SHP77 (cell line): ENCODE results near the gene TAS2R40.
"Not testable (repeated sequence)": the region's sequence is repeated elsewhere in the genome, so short reads cannot be mapped to it uniquely, and the experiment has no call there.

Experiments
- DNase-seq, 2 experiments: peaks; one replicate each; lab custom pipeline; 2025; lab: John Stamatoyannopoulos, UW

TAS2R40 gene

GRCh38 chr7:143250199-143250598 lies 28.4 kb downstream of the TAS2R40 start:
- no peak for DNase-seq

- no peak for DNase-seq
These were observed 29.0 kb downstream of the TAS2R40 start for GRCh38 chr7:143250822-143251221.

GRCh38 chr7:143252006-143252405 lies 30.2 kb downstream of the TAS2R40 start:
- DNase-seq: no peak

- DNase-seq: no peak
These were observed 33.7 kb downstream of the TAS2R40 start for GRCh38 chr7:143255564-143255963.

GRCh38 chr7:143256325-143256724 lies 34.5 kb downstream of the TAS2R40 start:
- DNase-seq: no peak

- no peak for DNase-seq
These were observed 35.1 kb downstream of the TAS2R40 start for GRCh38 chr7:143256932-143257331.

- DNase-seq: no peak
These were observed 35.7 kb downstream of the TAS2R40 start for GRCh38 chr7:143257501-143257900.

GRCh38 chr7:143258831-143259230 lies 37.0 kb downstream of the TAS2R40 start:
- DNase-seq: no peak

GRCh38 chr7:143259765-143260164 lies 37.9 kb downstream of the TAS2R40 start:
- no peak for DNase-seq

- DNase-seq: no peak
These were observed 40.1 kb downstream of the TAS2R40 start for GRCh38 chr7:143261901-143262300.

GRCh38 chr7:143263266-143264195 lies 41.7 kb downstream of the TAS2R40 start, which contains the start of gene GSTK1:
GSTK1 (plus strand) TSS chr7:143263441; CDS start chr7:143263514, 73 bp downstream.
- DNase-seq: peak; percentile 53 to 77

- DNase-seq: not testable (repeated sequence)
These were observed 42.3 kb downstream of the TAS2R40 start for GRCh38 chr7:143264196-143264568.

- no peak for DNase-seq
These were observed 43.3 kb downstream of the TAS2R40 start for GRCh38 chr7:143265017-143265693.

- no peak for DNase-seq
These were observed 47.4 kb downstream of the TAS2R40 start for GRCh38 chr7:143269251-143269650.

GRCh38 chr7:143271240-143271639 lies 49.4 kb downstream of the TAS2R40 start:
- DNase-seq: no peak
